Measurements from ENCODE around the gene FARP2. TPM values are rescaled to one million over a fixed set of nuclear protein-coding genes. Genes with fewer than 3 reads are reported as not detected.
"Not testable (repeated sequence)": the region's sequence is repeated elsewhere in the genome, so short reads cannot be mapped to it uniquely, and the experiment has no call there.

The FARP2 gene
- total RNA-seq, 6 donors from 2014 or later, result 33.4 to 96.4 (median 42.2) TPM

DNA sequence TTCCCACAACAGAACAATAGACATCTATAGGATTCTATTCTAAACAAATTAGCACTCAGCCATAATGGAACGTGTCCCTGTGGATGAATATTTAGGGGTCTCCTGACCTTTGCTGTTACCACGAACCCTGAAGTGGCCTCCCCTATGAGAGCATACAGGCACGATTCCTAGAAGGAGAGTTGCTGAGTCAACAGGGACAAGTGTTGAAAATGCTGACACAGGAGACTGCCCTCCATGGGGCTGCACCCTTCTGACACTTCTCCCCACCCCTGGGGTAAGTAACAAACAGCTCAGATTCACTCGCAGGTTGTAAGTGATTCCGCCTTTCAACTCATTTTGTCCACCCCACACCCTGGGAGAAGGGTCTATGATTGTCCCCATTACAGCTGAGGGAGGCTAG, 166.4 kb downstream of the FARP2 start:
- no peaks in the 10 kb centered on the region for H3K4me1 ChIP-seq
- DNase-seq (no peak), ATAC-seq (ENCODE audit: low FRiP score in 2 of 2) (no peak)
- TF ChIP-seq CTCF (IDR thresholded peaks at IDR 0.05) (no peak), POLR2AphosphoS5 (IDR thresholded peaks at IDR 0.05) (no peak), POLR2A (IDR thresholded peaks at IDR 0.05) (no peak), EP300 (IDR thresholded peaks at IDR 0.05) (no peak)
- H3K27me3 ChIP-seq, result no peaks in the 10 kb centered on the region
- no peak overlapping the region for H3K27ac ChIP-seq
- H3K4me3 ChIP-seq, result no peak overlapping the region
- H3K36me3 ChIP-seq, result no peaks in the 10 kb centered on the region
- WGBS, 2 donors, result 77 to 90% methylated on average over 5 of the region's 5 CpGs
- H3K9me3 ChIP-seq, result no peaks in the 10 kb centered on the region

- 89 to 95% methylated on average over 31 of the region's 31 CpGs for WGBS, 2 donors
- H3K27ac ChIP-seq; ATAC-seq (ENCODE audit: low FRiP score in 2 of 2); H3K9me3 ChIP-seq; H3K27me3 ChIP-seq; H3K4me1 ChIP-seq; DNase-seq; H3K36me3 ChIP-seq; H3K4me3 ChIP-seq: not testable (repeated sequence)
Measured at GRCh38 chr2:241525818-241526780, 170.0 kb downstream of the FARP2 start.

- DNase-seq (no peak), ATAC-seq (ENCODE audit: low FRiP score in 2 of 2) (no peak)
- 80 to 87% methylated on average over 8 of the region's 8 CpGs for WGBS, 2 donors
- H3K4me3 ChIP-seq, result no peak overlapping the region
- no peaks in the 10 kb centered on the region for H3K36me3 ChIP-seq
- no peak overlapping the region for H3K27ac ChIP-seq
- H3K4me1 ChIP-seq, result no peaks in the 10 kb centered on the region
- no peaks in the 10 kb centered on the region for H3K9me3 ChIP-seq
- no peaks in the 10 kb centered on the region for H3K27me3 ChIP-seq
- TF ChIP-seq CTCF (IDR thresholded peaks at IDR 0.05) (no peak), POLR2AphosphoS5 (IDR thresholded peaks at IDR 0.05) (no peak), POLR2A (IDR thresholded peaks at IDR 0.05) (no peak), EP300 (IDR thresholded peaks at IDR 0.05) (no peak)
Measured at GRCh38 chr2:241530571-241530970, 174.5 kb downstream of the FARP2 start.

DNA sequence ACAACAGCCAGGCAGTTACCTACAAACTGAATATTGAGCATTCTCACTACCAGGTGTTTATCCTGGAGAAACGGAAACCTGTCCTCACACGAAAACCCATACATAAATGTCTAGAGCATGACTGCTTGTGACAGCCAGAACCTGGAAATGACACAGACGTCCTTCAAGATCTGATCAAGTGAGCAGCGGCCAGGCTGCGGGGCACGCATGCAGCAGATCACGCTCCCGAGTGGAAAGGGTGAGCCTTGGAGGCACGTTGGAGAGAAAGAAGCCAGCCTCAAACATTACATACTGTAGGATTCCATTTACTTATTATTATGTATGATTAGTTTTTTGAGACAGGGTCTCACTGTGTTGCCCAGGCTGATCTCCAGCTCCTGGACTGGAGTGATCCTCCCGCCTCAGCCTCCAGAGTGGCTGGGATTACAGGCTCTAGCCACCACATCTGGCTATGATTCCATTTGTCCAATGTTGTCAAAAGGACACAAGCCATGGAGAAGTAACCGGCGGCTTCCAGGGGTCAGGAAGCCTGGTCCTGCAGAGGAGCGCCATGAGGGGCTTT, 175.2 kb downstream of the FARP2 start:
- H3K27ac ChIP-seq, result no peak overlapping the region
- no peaks in the 10 kb centered on the region for H3K9me3 ChIP-seq
- H3K4me1 ChIP-seq, result no peaks in the 10 kb centered on the region
- no peak for TF ChIP-seq CTCF (IDR thresholded peaks at IDR 0.05)
- no peak for TF ChIP-seq POLR2A (IDR thresholded peaks at IDR 0.05)
- H3K4me3 ChIP-seq, result no peak overlapping the region
- 77 to 81% methylated on average over 13 of the region's 13 CpGs for WGBS, 2 donors
- DNase-seq (no peak), ATAC-seq (ENCODE audit: low FRiP score in 2 of 2) (no peak)
- H3K27me3 ChIP-seq, result no peaks in the 10 kb centered on the region
- H3K36me3 ChIP-seq, result no peaks in the 10 kb centered on the region

DNA sequence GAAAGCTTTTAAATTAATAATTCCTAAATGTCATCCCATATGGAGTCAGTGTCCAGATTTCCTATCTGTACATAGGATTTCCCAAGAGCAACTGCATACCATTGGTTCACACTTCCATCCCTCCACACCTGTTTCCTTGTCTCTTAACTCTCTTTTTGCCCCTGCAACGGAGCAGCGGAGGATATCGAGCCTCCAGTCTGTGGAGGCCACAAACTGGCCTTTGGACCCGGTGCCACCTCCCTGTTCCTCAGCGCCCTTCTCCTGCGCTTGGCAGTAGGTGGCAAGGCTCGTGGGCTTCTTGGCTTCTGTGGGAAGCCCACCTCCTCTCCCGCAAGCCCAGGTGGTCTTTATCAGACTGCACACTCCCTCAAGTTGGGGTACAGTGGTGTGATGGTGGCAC, 176.1 kb downstream of the FARP2 start:
- H3K36me3 ChIP-seq, result no peaks in the 10 kb centered on the region
- WGBS, 2 donors, result 87 to 94% methylated on average over 8 of the region's 8 CpGs
- no peaks in the 10 kb centered on the region for H3K27me3 ChIP-seq
- H3K27ac ChIP-seq, result no peak overlapping the region
- no peak overlapping the region for H3K4me3 ChIP-seq
- DNase-seq, result no peak
- no peaks in the 10 kb centered on the region for H3K4me1 ChIP-seq
- H3K9me3 ChIP-seq, result no peaks in the 10 kb centered on the region
- TF ChIP-seq POLR2AphosphoS5 (IDR thresholded peaks at IDR 0.05) (no peak), POLR2A (IDR thresholded peaks at IDR 0.05) (no peak), CTCF (IDR thresholded peaks at IDR 0.05) (no peak), EP300 (IDR thresholded peaks at IDR 0.05) (no peak)
- ATAC-seq (ENCODE audit: low FRiP score in 2 of 2), result no peak
